Pancreas (tissue), 10 donors: Measurements from ENCODE around the gene CCDC110. TPM values are rescaled to one million over a fixed set of nuclear protein-coding genes. Genes with fewer than 3 reads are reported as not detected.

Source experiments
- ATAC-seq, 4 donors: fragments of 200-7000 bp; cut with Tn5 transposase; one replicate each; pipeline versions ENCODE4 v1.8.0 to v1.9.1; 2020; ENCODE audit warnings: mild to moderate bottlenecking in 4 of 4, moderate library complexity in 4 of 4
- DNase-seq, 6 donors: peaks; one replicate each; pipeline ENCODE4 v3.0.0-alpha.2; 2020
- FAIRE-seq: peaks from 2 replicates; lab custom pipeline; 2012; peaks lifted over from hg19 to GRCh38; lab: Jason Lieb, UNC
- H3K27ac ChIP-seq, 4 donors: fragments of 200-600 bp; sonication (generic); 1 replicate in 3 of 4; 2 replicates in 1 of 4; pipeline versions ENCODE4 v1.5.0 to v1.8.0; 2020
- H3K27me3 ChIP-seq, 4 donors: fragments of 200-600 bp; one replicate each; pipeline ENCODE4 v1.8.0; 2021
- H3K36me3 ChIP-seq, 3 donors: fragments of 200-600 bp; sonication (generic) in 1 of 3; one replicate each; pipeline versions ENCODE4 v1.5.0 to v1.8.0; 2020 to 2021
- H3K4me1 ChIP-seq, 3 donors: fragments of 200-600 bp; one replicate each; pipeline ENCODE4 v1.8.0; 2021
- H3K4me3 ChIP-seq, 4 donors: fragments of 200-600 bp; sonication (generic) in 2 of 4; one replicate each; pipeline versions ENCODE4 v1.5.0 to v1.8.0; 2020 to 2021
- H3K9me3 ChIP-seq, 4 donors: fragments of 200-600 bp; one replicate each; pipeline ENCODE4 v1.8.0; 2021
- WGBS, 2 donors: extraction: QIAGEN DNeasy Blood & Tissue Kit; methylation state at CpG; one replicate each; pipeline ENCODE4 v1.1.7; 2013; 5-methylcytosine and 5-hydroxymethylcytosine counted together
- intact Hi-C, 3 donors: fragments of 100-400 bp; cut with DNase I; formaldehyde crosslinking; loops; one replicate each; pipeline versions ENCODE4 v1.11.1 to v1.14.2; 2022
- polyA plus RNA-seq, 2 donors: library from polyadenylated mRNA; stranded (reverse); fragments of 200-250 nt; gene quantifications; one replicate each; pipeline ENCODE4 v1.2.3, GENCODE V29; 2013
- total RNA-seq, 6 donors: library from RNA; stranded (reverse); fragmentation: NEBNext Ultra II Directional in 4 of 6; extraction: Animal tissue kit (Norgen Biotek cat#: 25700) in 4 of 6; gene quantifications; one replicate each; pipeline versions ENCODE4 v1.2.1 to v1.2.4, GENCODE V29; 2021 to 2023
- TF ChIP-seq, protein P1 (sequence below), 4 donors: fragments of 200-600 bp; sonication (generic) in 3 of 4; IDR thresholded peaks; one replicate each; pipeline versions ENCODE4 v1.5.0 to v1.8.0; 2021; ENCODE audit warnings: antibody characterized with exemption in 4 of 4
- donor health status: healthy with polysubstance abuse.
- donor health status: DM: no; HTN: no; CAD: no; lungs with moderate emphysema.
- donor health status: DM: no; HTN: no; CAD: no.
- donor health status: control.
- donor health status: control.
- donor health status: Bipolar disorder and iron deficiency.
- donor health status: DM: yes; HTN: yes; CAD: no.
- donor health status: DM: no; HTN: no; CAD: no.
- donor health status: DM: no; HTN: no; CAD: no.
- donor health status: DM: yes; HTN: yes; CAD: no.

The CCDC110 gene
- 10 to 100 TPM; 11.2 to 25.8 (median 19.6) TPM for total RNA-seq
- polyA plus RNA-seq: 1 to 10 TPM; 4.1 to 6.2 TPM

- Histone ChIP-seq H3K4me3 (peak within 1 kb of the TSS; percentile 80 to 95 (median 87)), H3K27me3 (no peaks in the 10 kb centered on the region), H3K9me3 (no peaks in the 10 kb centered on the region), H3K36me3 (no peaks in the 10 kb centered on the region), H3K4me1 (peaks cover 0 to 4% (median 0%) of the 10 kb centered on the region in 3 donors), H3K27ac (peak within 1 kb of the TSS; percentile 55 to 77 (median 74))
- TF ChIP-seq, protein P1, sequence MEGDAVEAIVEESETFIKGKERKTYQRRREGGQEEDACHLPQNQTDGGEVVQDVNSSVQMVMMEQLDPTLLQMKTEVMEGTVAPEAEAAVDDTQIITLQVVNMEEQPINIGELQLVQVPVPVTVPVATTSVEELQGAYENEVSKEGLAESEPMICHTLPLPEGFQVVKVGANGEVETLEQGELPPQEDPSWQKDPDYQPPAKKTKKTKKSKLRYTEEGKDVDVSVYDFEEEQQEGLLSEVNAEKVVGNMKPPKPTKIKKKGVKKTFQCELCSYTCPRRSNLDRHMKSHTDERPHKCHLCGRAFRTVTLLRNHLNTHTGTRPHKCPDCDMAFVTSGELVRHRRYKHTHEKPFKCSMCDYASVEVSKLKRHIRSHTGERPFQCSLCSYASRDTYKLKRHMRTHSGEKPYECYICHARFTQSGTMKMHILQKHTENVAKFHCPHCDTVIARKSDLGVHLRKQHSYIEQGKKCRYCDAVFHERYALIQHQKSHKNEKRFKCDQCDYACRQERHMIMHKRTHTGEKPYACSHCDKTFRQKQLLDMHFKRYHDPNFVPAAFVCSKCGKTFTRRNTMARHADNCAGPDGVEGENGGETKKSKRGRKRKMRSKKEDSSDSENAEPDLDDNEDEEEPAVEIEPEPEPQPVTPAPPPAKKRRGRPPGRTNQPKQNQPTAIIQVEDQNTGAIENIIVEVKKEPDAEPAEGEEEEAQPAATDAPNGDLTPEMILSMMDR (IDR thresholded peaks at IDR 0.05): peak; percentile 45 to 63 (median 54)
- FAIRE-seq: no peak
- 1% methylated on average over 46 to 93 of the region's 93 CpGs for WGBS, 2 donors
- DNase-seq: peak; percentile 93 to 97 (median 96)
- peak; percentile 89 to 96 (median 92) for ATAC-seq
- intact Hi-C loops: loop anchor here in 1 of 3 donors (10.0 kb wide), 1 partner anchor 123 kb away; no protein-coding TSS in a partner anchor
These were observed at the start of gene CCDC110 for GRCh38 chr4:185471235-185472102. Gene CCDC110 (minus strand): TSS chr4:185471733. CDS start chr4:185471683, 50 bp downstream.

DNA sequence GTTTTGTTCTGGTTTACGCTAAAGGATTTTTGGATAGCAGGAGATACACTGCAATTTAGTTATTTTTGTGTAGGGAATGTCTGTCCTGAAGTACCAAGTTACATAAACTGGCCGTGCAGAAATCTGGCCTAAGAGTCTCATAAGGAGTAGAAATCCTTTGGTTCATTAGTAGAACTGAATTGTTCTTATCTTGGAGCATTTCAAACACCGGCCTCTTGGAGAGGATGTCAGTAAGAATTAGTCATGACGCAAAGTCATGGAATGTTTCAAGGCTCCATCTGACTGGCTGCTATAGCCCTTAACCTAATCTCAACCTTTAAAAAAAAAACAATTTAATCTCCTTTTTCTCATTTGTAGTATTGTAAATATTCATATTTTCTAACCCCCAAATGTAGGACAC, 48.6 kb upstream of the CCDC110 start:
- Histone ChIP-seq H3K9me3 (no peaks in the 10 kb centered on the region), H3K27ac (no peak overlapping the region), H3K27me3 (no peaks in the 10 kb centered on the region), H3K36me3 (no peaks in the 10 kb centered on the region), H3K4me1 (no peaks in the 10 kb centered on the region), H3K4me3 (no peak overlapping the region)
- ATAC-seq (no peak), DNase-seq (no peak), FAIRE-seq (no peak)
- 76 to 77% methylated on average over 4 of the region's 4 CpGs for WGBS, 2 donors
- intact Hi-C loops: no loop called here
- TF ChIP-seq, protein P1 (IDR thresholded peaks at IDR 0.05): no peak

DNA sequence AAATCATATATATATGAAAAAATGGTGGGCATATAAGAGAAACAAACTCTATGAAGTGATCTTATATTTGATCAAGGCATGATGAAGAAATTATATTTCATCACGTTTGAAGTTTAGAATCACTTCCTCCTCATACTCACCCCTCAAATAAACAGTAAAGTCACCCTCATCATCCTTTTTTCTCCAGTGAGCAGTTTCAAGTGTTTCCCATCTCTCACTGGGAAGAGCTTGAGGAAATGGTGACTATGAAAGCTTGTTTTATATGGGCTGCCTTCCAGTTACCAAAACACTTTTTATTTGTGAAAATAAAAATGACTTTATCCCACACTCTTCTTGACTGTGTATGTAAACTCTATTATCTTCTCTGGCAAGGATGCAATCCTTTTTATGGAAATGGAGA, 47.0 kb upstream of the CCDC110 start:
- no peaks in the 10 kb centered on the region for H3K36me3 ChIP-seq
- no peak overlapping the region for H3K4me3 ChIP-seq
- WGBS, 2 donors: 51 to 83% methylated on average over 1 of the region's 1 CpG
- intact Hi-C loops: no loop called here
- TF ChIP-seq, protein P1 (IDR thresholded peaks at IDR 0.05): no peak
- FAIRE-seq (no peak), ATAC-seq (no peak), DNase-seq (no peak)
- H3K27ac ChIP-seq: no peak overlapping the region
- no peaks in the 10 kb centered on the region for H3K9me3 ChIP-seq
- H3K4me1 ChIP-seq: peaks cover 0 to 1% (median 0%) of the 10 kb centered on the region in 3 donors
- no peaks in the 10 kb centered on the region for H3K27me3 ChIP-seq

DNA sequence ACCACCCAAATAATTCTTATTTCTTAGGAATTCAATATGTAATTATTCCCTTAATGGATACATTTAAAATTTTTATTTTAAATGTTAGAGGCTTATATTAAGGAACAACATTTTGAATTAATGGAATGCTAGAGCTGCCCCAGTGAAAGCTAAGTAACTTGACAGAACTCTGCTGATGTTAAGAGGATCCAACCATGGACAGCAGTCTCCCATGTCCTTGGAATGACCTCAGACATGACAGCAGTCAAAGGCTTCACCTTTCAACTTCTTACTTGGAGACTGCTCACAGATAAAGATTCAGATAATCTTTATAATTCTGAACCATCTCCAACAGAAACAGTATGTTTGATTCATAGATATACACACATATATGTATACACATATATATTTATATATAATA, 46.5 kb upstream of the CCDC110 start:
- no peak overlapping the region for H3K27ac ChIP-seq
- ATAC-seq: no peak
- no peak for FAIRE-seq
- intact Hi-C loops: no loop called here
- H3K4me3 ChIP-seq: no peak overlapping the region
- H3K4me1 ChIP-seq: peaks cover 0 to 5% (median 0%) of the 10 kb centered on the region in 3 donors
- no peaks in the 10 kb centered on the region for H3K27me3 ChIP-seq
- no peaks in the 10 kb centered on the region for H3K36me3 ChIP-seq
- no peak for DNase-seq
- TF ChIP-seq, protein P1 (IDR thresholded peaks at IDR 0.05): no peak
- H3K9me3 ChIP-seq: no peaks in the 10 kb centered on the region

- no peak for FAIRE-seq
- no peaks in the 10 kb centered on the region for H3K27me3 ChIP-seq
- H3K9me3 ChIP-seq: no peaks in the 10 kb centered on the region
- TF ChIP-seq, protein P1 (IDR thresholded peaks at IDR 0.05): no peak
- peaks cover 0 to 5% (median 0%) of the 10 kb centered on the region in 3 donors for H3K4me1 ChIP-seq
- intact Hi-C loops: no loop called here
- 76 to 80% methylated on average over 4 of the region's 4 CpGs for WGBS, 2 donors
- H3K27ac ChIP-seq: no peak overlapping the region
- no peak for ATAC-seq
- DNase-seq: no peak
- H3K36me3 ChIP-seq: no peaks in the 10 kb centered on the region
- H3K4me3 ChIP-seq: no peak overlapping the region
These were observed 43.7 kb upstream of the CCDC110 start for GRCh38 chr4:185515248-185515647.
